IPS-NIHi11 (cell line): Measurements from ENCODE around the gene PTX3.

ENCODE experiments used
- DNase-seq: peaks from one replicate; pipeline ENCODE4 v3.0.0; 2012; ENCODE audit warnings: mixed read lengths, low spot score

PTX3 gene

GRCh38 chr3:157423337-157423736, 13.3 kb upstream of the PTX3 start:
- no peak for DNase-seq

- no peak for DNase-seq
Observed at GRCh38 chr3:157427901-157428300, 8.7 kb upstream of the PTX3 start.

GRCh38 chr3:157428853-157429252, 7.8 kb upstream of the PTX3 start:
- DNase-seq: no peak

- DNase-seq: no peak
Observed at GRCh38 chr3:157429708-157430107, 6.9 kb upstream of the PTX3 start.

- peak; percentile 45 for DNase-seq
Observed at GRCh38 chr3:157438194-157438730, 1.6 kb downstream of the PTX3 start.

- DNase-seq: no peak
Observed at GRCh38 chr3:157441102-157441624, 4.5 kb downstream of the PTX3 start.

GRCh38 chr3:157442729-157443128, 6.1 kb downstream of the PTX3 start:
- no peak for DNase-seq

- DNase-seq: no peak
Observed at GRCh38 chr3:157443905-157444796, 7.5 kb downstream of the PTX3 start.

- no peak for DNase-seq
Observed at GRCh38 chr3:157444797-157445184, 8.1 kb downstream of the PTX3 start.

- DNase-seq: no peak
Observed at GRCh38 chr3:157445857-157446256, 9.2 kb downstream of the PTX3 start.

- DNase-seq: no peak
Observed at GRCh38 chr3:157447026-157447694, 10.5 kb downstream of the PTX3 start.

- no peak for DNase-seq
Observed at GRCh38 chr3:157452097-157452496, 15.4 kb downstream of the PTX3 start.

- DNase-seq: no peak
Observed at GRCh38 chr3:157453824-157454223, 17.2 kb downstream of the PTX3 start.

GRCh38 chr3:157459706-157460105, 23.1 kb downstream of the PTX3 start:
- no peak for DNase-seq

- no peak for DNase-seq
Observed at GRCh38 chr3:157460253-157460652, 23.6 kb downstream of the PTX3 start.

GRCh38 chr3:157463816-157464215, 27.2 kb downstream of the PTX3 start:
- no peak for DNase-seq

GRCh38 chr3:157464321-157464720, 27.7 kb downstream of the PTX3 start:
- no peak for DNase-seq

GRCh38 chr3:157465741-157466140, 29.1 kb downstream of the PTX3 start:
- no peak for DNase-seq

GRCh38 chr3:157467200-157467599, 30.6 kb downstream of the PTX3 start:
- no peak for DNase-seq

- DNase-seq: no peak
Observed at GRCh38 chr3:157469561-157470294, 33.1 kb downstream of the PTX3 start.

GRCh38 chr3:157471064-157471463, 34.4 kb downstream of the PTX3 start:
- no peak for DNase-seq

GRCh38 chr3:157472648-157473047, 36.0 kb downstream of the PTX3 start:
- DNase-seq: no peak
